Eye (tissue), 1 donor: ENCODE results near the gene AP2S1.

Source experiments
- DNase-seq: peaks from one replicate; pipeline ENCODE4 v3.0.0-alpha.2; 2015

Gene AP2S1

GRCh38 chr19:46798713-46799112 is 51.9 kb downstream of the AP2S1 start:
- DNase-seq: no peak

GRCh38 chr19:46797881-46798280 is 52.8 kb downstream of the AP2S1 start:
- no peak for DNase-seq

GRCh38 chr19:46791944-46792343 is 58.7 kb downstream of the AP2S1 start:
- no peak for DNase-seq

GRCh38 chr19:46789371-46789770 is 61.3 kb downstream of the AP2S1 start:
- no peak for DNase-seq

- no peak for DNase-seq
Measured at GRCh38 chr19:46788968-46789338, 61.7 kb downstream of the AP2S1 start.

- peak; percentile 97 for DNase-seq
Measured at GRCh38 chr19:46788262-46788967, 62.2 kb downstream of the AP2S1 start, which contains the start of gene SLC1A5. Gene SLC1A5, minus strand, starts transcription at chr19:46788594. Its CDS starts 629 bp downstream, at chr19:46787965.
